Activated CD4-positive, alpha-beta memory T cell treated with anti-CD3 and anti-CD28 coated beads for 36 hours (primary cell): ENCODE measurements around the gene CAMK2D. TPM values are rescaled to one million over a fixed set of nuclear protein-coding genes. Genes with fewer than 3 reads are reported as not detected.

Experiments used
- CTCF ChIA-PET: fragments of 350-600 bp; sonication (Branson Sonifier 250); formaldehyde crosslinking; loops from one replicate; lab custom pipeline; 2021; ENCODE audit warnings: antibody characterized with exemption, inconsistent platforms; lab: Charles Lee
- POLR2A ChIA-PET: fragments of 350-600 bp; sonication (Branson Sonifier 250); formaldehyde crosslinking; loops from one replicate; lab custom pipeline; 2021; ENCODE audit warnings: antibody characterized with exemption; lab: Charles Lee
- DNase-seq: peaks from one replicate; pipeline ENCODE4 v3.0.0-alpha.2; 2020
- H3K27ac Mint-ChIP-seq: one replicate; pipeline ENCODE4 v1.8.0; 2021; ENCODE audit warnings: mixed read lengths
- H3K27me3 Mint-ChIP-seq: one replicate; pipeline ENCODE4 v1.8.0; 2021; ENCODE audit warnings: mixed read lengths
- H3K36me3 Mint-ChIP-seq: one replicate; pipeline ENCODE4 v1.8.0; 2021; ENCODE audit warnings: mixed read lengths
- H3K4me1 Mint-ChIP-seq: one replicate; pipeline ENCODE4 v1.8.0; 2021; ENCODE audit warnings: low read depth, mixed read lengths
- H3K4me3 Mint-ChIP-seq: one replicate; pipeline ENCODE4 v1.8.0; 2021; ENCODE audit warnings: mild to moderate bottlenecking, mixed read lengths
- H3K9me3 Mint-ChIP-seq: one replicate; pipeline ENCODE4 v1.8.0; 2021; ENCODE audit warnings: mixed read lengths
- intact Hi-C: fragments of 100-400 bp; cut with micrococcal nuclease; formaldehyde crosslinking; loops from one replicate; pipeline ENCODE4 v1.15.1; 2023
- total RNA-seq, 2 experiments: library from RNA; stranded (reverse); gene quantifications; one replicate each; pipeline ENCODE4 v1.2.3, GENCODE V29; 2021

CAMK2D gene
- total RNA-seq, 2 experiments from 2014 or later: 82.5 to 82.9 TPM

GRCh38 chr4:113646442-113646822 lies 115.1 kb downstream of the CAMK2D start:
- ChIA-PET CTCF (no interaction called here), POLR2A (no interaction called here)
- H3K9me3 Mint-ChIP-seq: no peaks in the 10 kb centered on the region
- intact Hi-C loops: no loop called here
- H3K36me3 Mint-ChIP-seq: peaks cover 23% of the 10 kb centered on the region
- DNase-seq: no peak
- no peaks in the 10 kb centered on the region for H3K27me3 Mint-ChIP-seq
- H3K27ac Mint-ChIP-seq: no peak overlapping the region
- no peak overlapping the region for H3K4me3 Mint-ChIP-seq
- H3K4me1 Mint-ChIP-seq: peaks cover 37% of the 10 kb centered on the region

GRCh38 chr4:113645771-113646441 lies 115.6 kb downstream of the CAMK2D start:
- no peak overlapping the region for H3K27ac Mint-ChIP-seq
- no peak overlapping the region for H3K4me3 Mint-ChIP-seq
- peaks cover 23% of the 10 kb centered on the region for H3K36me3 Mint-ChIP-seq
- CTCF ChIA-PET: no interaction called here
- intact Hi-C loops: no loop called here
- H3K9me3 Mint-ChIP-seq: no peaks in the 10 kb centered on the region
- POLR2A ChIA-PET: no interaction called here
- DNase-seq: no peak
- H3K27me3 Mint-ChIP-seq: no peaks in the 10 kb centered on the region
- peaks cover 37% of the 10 kb centered on the region for H3K4me1 Mint-ChIP-seq

- Mint-ChIP-seq H3K9me3 (no peaks in the 10 kb centered on the region), H3K36me3 (peaks cover 21% of the 10 kb centered on the region), H3K4me3 (no peak overlapping the region), H3K4me1 (peaks cover 40% of the 10 kb centered on the region), H3K27me3 (no peaks in the 10 kb centered on the region), H3K27ac (no peak overlapping the region)
- CTCF ChIA-PET: no interaction called here
- intact Hi-C loops: no loop called here
- POLR2A ChIA-PET: no interaction called here
- DNase-seq: no peak
These were observed 116.2 kb downstream of the CAMK2D start for GRCh38 chr4:113645288-113645687.

DNA sequence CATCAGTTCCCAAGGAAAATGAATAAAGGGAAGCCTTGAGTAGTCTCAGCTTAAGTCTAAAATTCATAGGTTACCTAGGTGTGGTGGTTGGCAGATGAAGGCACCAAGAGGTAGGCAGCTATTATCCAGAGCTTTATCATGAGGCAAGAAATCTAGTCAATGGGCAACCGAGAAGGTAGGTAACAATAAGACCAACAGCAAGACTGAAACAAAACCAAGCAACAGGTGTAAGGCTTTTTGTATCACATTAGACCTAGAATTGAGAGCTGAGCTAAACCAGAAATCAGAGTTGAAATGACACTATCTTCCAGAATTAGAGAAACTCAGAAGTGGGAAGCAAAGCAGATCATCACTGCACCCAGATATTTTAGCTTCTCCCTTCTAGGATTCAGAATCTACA lies 117.1 kb downstream of the CAMK2D start:
- no peak for DNase-seq
- peaks cover 19% of the 10 kb centered on the region for H3K36me3 Mint-ChIP-seq
- no peaks in the 10 kb centered on the region for H3K9me3 Mint-ChIP-seq
- no peak overlapping the region for H3K4me3 Mint-ChIP-seq
- intact Hi-C loops: no loop called here
- H3K4me1 Mint-ChIP-seq: peaks cover 48% of the 10 kb centered on the region
- CTCF ChIA-PET: interaction anchor here (0.7 kb wide), 1 partner anchor 40 kb away, joined by 3 read pairs; no protein-coding TSS in a partner anchor
- POLR2A ChIA-PET: no interaction called here
- no peak overlapping the region for H3K27ac Mint-ChIP-seq
- no peaks in the 10 kb centered on the region for H3K27me3 Mint-ChIP-seq

GRCh38 chr4:113643505-113643904 lies 118.0 kb downstream of the CAMK2D start:
- Mint-ChIP-seq H3K36me3 (peaks cover 12% of the 10 kb centered on the region), H3K4me3 (no peak overlapping the region), H3K4me1 (peaks cover 47% of the 10 kb centered on the region), H3K9me3 (no peaks in the 10 kb centered on the region), H3K27ac (no peak overlapping the region), H3K27me3 (no peaks in the 10 kb centered on the region)
- DNase-seq: no peak
- intact Hi-C loops: no loop called here
- POLR2A ChIA-PET: no interaction called here
- CTCF ChIA-PET: interaction anchor here (1.2 kb wide), 1 partner anchor 10 kb away, joined by 3 read pairs; no protein-coding TSS in a partner anchor

GRCh38 chr4:113641025-113641431 lies 120.5 kb downstream of the CAMK2D start:
- Mint-ChIP-seq H3K9me3 (no peaks in the 10 kb centered on the region), H3K27me3 (no peaks in the 10 kb centered on the region), H3K4me3 (no peak overlapping the region), H3K36me3 (peaks cover 7% of the 10 kb centered on the region), H3K27ac (no peak overlapping the region), H3K4me1 (peaks cover 60% of the 10 kb centered on the region)
- CTCF ChIA-PET: interaction anchor here (1.1 kb wide), 1 partner anchor 26 kb away, joined by 3 read pairs; no protein-coding TSS in a partner anchor
- intact Hi-C loops: no loop called here
- POLR2A ChIA-PET: no interaction called here
- no peak for DNase-seq

DNA sequence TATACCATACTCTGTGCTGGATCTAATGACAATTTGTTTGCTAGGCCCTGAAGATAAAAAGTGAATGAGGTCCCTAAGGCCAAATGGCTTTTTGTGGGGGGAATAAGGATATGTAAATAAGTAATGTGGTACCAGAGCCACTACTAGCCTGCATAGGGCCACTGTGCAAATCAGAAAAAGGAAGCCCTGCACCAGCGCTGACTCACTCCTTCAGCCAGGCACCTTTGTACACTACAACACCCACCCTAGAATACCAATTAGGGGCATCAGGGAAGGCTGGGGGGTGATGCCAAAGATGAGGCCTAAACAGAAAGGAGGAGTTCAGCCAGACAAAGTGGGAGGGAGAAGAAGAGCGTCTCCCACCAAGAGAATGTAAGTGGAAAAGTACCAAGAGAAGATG lies 122.2 kb downstream of the CAMK2D start:
- Mint-ChIP-seq H3K9me3 (no peaks in the 10 kb centered on the region), H3K36me3 (peaks cover 4% of the 10 kb centered on the region), H3K27me3 (no peaks in the 10 kb centered on the region), H3K4me3 (no peak overlapping the region), H3K4me1 (peaks cover 50% of the 10 kb centered on the region), H3K27ac (no peak overlapping the region)
- CTCF ChIA-PET: no interaction called here
- POLR2A ChIA-PET: no interaction called here
- DNase-seq: no peak
- intact Hi-C loops: loop anchor here (10.0 kb wide), 1 partner anchor 245 kb away; no protein-coding TSS in a partner anchor

- CTCF ChIA-PET: no interaction called here
- Mint-ChIP-seq H3K9me3 (no peaks in the 10 kb centered on the region), H3K36me3 (peaks cover 4% of the 10 kb centered on the region), H3K4me3 (no peak overlapping the region), H3K27me3 (no peaks in the 10 kb centered on the region), H3K4me1 (peaks cover 46% of the 10 kb centered on the region), H3K27ac (no peak overlapping the region)
- intact Hi-C loops: loop anchor here (10.0 kb wide), 1 partner anchor 244 kb away; no protein-coding TSS in a partner anchor
- DNase-seq: no peak
- POLR2A ChIA-PET: interaction anchor here (0.7 kb wide), 1 partner anchor 26 kb away, joined by 3 read pairs; no protein-coding TSS in a partner anchor
These were observed 123.0 kb downstream of the CAMK2D start for GRCh38 chr4:113638562-113638832.

DNA sequence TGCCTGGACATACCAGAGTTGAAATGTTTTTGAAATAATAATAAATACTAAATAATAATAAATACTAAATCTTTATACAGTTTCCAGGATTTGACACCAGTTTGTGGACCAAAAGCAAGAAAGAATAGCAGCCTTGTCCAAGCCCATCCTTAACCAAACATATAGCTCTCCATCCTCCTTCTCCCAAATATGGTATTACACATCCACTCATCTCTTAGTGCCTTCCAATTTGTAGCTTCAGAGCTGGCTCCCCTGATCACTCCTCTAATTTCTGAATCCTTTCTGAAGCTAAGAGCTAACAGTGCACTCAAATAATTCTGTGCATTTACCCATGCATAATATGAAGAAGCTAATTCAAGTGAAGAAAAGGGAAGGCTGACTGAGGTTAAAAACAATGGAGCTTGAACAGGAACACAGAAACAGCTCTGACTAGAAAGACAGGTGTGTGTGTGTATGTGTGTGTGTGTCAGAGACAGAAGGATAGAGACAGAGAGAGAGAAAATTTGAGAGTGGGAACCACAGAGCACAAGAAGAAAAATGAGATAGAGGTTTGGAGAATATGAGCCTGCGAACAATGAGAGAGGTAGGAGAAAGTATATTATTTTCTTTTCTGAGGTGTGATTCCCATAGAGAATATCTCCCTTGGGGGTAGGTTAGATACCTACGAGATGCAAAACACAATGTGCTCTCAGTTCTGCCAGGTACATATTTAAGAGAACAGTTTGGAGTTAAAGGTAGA lies 123.5 kb downstream of the CAMK2D start:
- Mint-ChIP-seq H3K27me3 (no peaks in the 10 kb centered on the region), H3K27ac (no peak overlapping the region), H3K4me3 (no peak overlapping the region), H3K36me3 (peaks cover 2% of the 10 kb centered on the region), H3K4me1 (peaks cover 41% of the 10 kb centered on the region), H3K9me3 (no peaks in the 10 kb centered on the region)
- ChIA-PET CTCF (no interaction called here), POLR2A (interaction anchor here (0.7 kb wide), 1 partner anchor 26 kb away, joined by 3 read pairs; no protein-coding TSS in a partner anchor)
- DNase-seq: no peak
- intact Hi-C loops: loop anchor here (1.0 to 10.0 kb wide), 2 partner anchors 45 to 243 kb away; no protein-coding TSS in a partner anchor

DNA sequence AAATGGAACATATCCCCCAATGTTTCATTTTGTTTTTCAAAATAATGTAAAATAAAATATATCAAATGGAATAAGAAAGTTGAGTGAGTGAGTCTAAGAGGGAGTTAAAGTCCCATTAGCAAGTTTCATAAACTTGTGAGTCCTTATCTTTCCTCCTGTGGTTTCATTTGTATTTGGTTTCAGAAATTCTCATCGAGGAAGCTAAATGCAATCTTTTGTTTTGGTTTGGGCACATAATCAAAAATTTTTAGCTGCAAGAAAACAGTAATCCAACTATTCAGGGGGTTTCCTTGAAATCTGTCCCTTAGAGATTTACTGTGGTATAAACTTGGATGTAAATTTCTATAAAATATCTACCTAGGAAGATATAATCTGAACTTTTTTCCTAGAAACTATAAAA lies 124.2 kb downstream of the CAMK2D start:
- intact Hi-C loops: loop anchor here (1.0 to 10.0 kb wide), 2 partner anchors 46 to 243 kb away; no protein-coding TSS in a partner anchor
- Mint-ChIP-seq H3K36me3 (peaks cover 2% of the 10 kb centered on the region), H3K4me1 (peaks cover 41% of the 10 kb centered on the region), H3K27me3 (no peaks in the 10 kb centered on the region), H3K4me3 (no peak overlapping the region), H3K9me3 (no peaks in the 10 kb centered on the region), H3K27ac (no peak overlapping the region)
- POLR2A ChIA-PET: no interaction called here
- DNase-seq: no peak
- CTCF ChIA-PET: interaction anchor here (1.9 kb wide), 1 partner anchor 90 kb away, joined by 5 read pairs; no protein-coding TSS in a partner anchor

- Mint-ChIP-seq H3K4me3 (peak overlapping the region; percentile 21), H3K36me3 (peaks cover 2% of the 10 kb centered on the region), H3K4me1 (peaks cover 41% of the 10 kb centered on the region), H3K27ac (peak overlapping the region; percentile 75), H3K9me3 (no peaks in the 10 kb centered on the region), H3K27me3 (no peaks in the 10 kb centered on the region)
- intact Hi-C loops: loop anchor here (1.0 to 10.0 kb wide), 3 partner anchors 46 to 242 kb away; no protein-coding TSS in a partner anchor
- POLR2A ChIA-PET: no interaction called here
- CTCF ChIA-PET: interaction anchor here (1.2 to 1.9 kb wide), 4 partner anchors 41 to 123 kb away, joined by 3 to 5 read pairs (median 4); no protein-coding TSS in a partner anchor
- DNase-seq: peak; percentile 26
These were observed 124.7 kb downstream of the CAMK2D start for GRCh38 chr4:113636877-113637276.

GRCh38 chr4:113636438-113636818 lies 125.1 kb downstream of the CAMK2D start:
- POLR2A ChIA-PET: no interaction called here
- Mint-ChIP-seq H3K27me3 (no peaks in the 10 kb centered on the region), H3K4me1 (peaks cover 41% of the 10 kb centered on the region), H3K36me3 (peaks cover 2% of the 10 kb centered on the region), H3K27ac (peak overlapping the region; percentile 75), H3K9me3 (no peaks in the 10 kb centered on the region), H3K4me3 (peak overlapping the region; percentile 21)
- CTCF ChIA-PET: interaction anchor here (1.2 to 1.9 kb wide), 4 partner anchors 41 to 123 kb away, joined by 3 to 5 read pairs (median 4); no protein-coding TSS in a partner anchor
- intact Hi-C loops: loop anchor here (1.0 to 10.0 kb wide), 2 partner anchors 126 to 242 kb away; no protein-coding TSS in a partner anchor
- no peak for DNase-seq
